Testis (tissue), 3 donors: ENCODE data around the gene LMNTD2. TPM values are rescaled to one million over a fixed set of nuclear protein-coding genes. Genes with fewer than 3 reads are reported as not detected.

ENCODE experiments used
- DNase-seq: peaks from one replicate; pipeline ENCODE4 v3.0.0-alpha.2; 2019
- H3K27ac ChIP-seq, 2 donors: fragments of 200-600 bp; sonication (generic); one replicate each; pipeline ENCODE4 v1.5.1; 2019
- H3K27me3 ChIP-seq: fragments of 200-600 bp; sonication (generic); one replicate; pipeline ENCODE4 v1.5.1; 2019
- H3K36me3 ChIP-seq: fragments of 200-600 bp; sonication (generic); one replicate; pipeline ENCODE4 v1.5.1; 2017; ENCODE audit warnings: low read depth; ENCODE audit errors: missing control alignments
- H3K4me1 ChIP-seq: fragments of 200-600 bp; sonication (generic); one replicate; pipeline ENCODE4 v1.5.1; 2019
- H3K4me3 ChIP-seq, 2 donors: fragments of 200-600 bp; sonication (generic); one replicate each; pipeline ENCODE4 v1.5.1; 2017 to 2019
- H3K9me3 ChIP-seq: fragments of 200-600 bp; sonication (generic); one replicate; pipeline ENCODE4 v1.5.1; 2017
- CTCF ChIP-seq, 3 experiments: fragments of 450-650 bp in 2 of 3; fragments of 200-600 bp in 1 of 3; sonication (generic) in 1 of 3; IDR thresholded peaks; one replicate each; pipeline ENCODE4 v1.5.1; 2016 to 2019; ENCODE audit warnings: antibody characterized with exemption in 3 of 3, mild to moderate bottlenecking in 2 of 3, moderate library complexity in 1 of 3
- POLR2A ChIP-seq: fragments of 450-650 bp; IDR thresholded peaks from one replicate; pipeline ENCODE4 v1.6.1; 2017; ENCODE audit warnings: antibody characterized with exemption, mild to moderate bottlenecking, moderate library complexity
- WGBS, 2 donors: methylation state at CpG; one replicate each; pipeline ENCODE4 v1.1.5; 2018; 5-methylcytosine and 5-hydroxymethylcytosine counted together
- intact Hi-C: fragments of 100-400 bp; cut with DNase I; formaldehyde crosslinking; loops from one replicate; pipeline ENCODE4 v1.15.1; 2023; ENCODE audit warnings: low total_unique reads
- polyA plus RNA-seq: library from polyadenylated mRNA; stranded (reverse); fragments of 350-450 nt; fragmentation: Illumina TruSeq; extraction: RNeasy Lipid Tissue Mini Kit (QIAGEN cat#74804); gene quantifications from one replicate; pipeline ENCODE4 v1.2.3, GENCODE V29; 2014; ENCODE audit warnings: low read depth, low replicate concordance; ENCODE audit not compliant: insufficient read depth
- total RNA-seq, 2 donors: library from RNA; depleted of rRNA; stranded (reverse); fragments of >200 nt; gene quantifications; one replicate each; pipeline ENCODE4 v1.2.3, GENCODE V29; 2016

Gene LMNTD2
- total and polyA plus RNA-seq, 3 donors from 2014 or later, result 26.1 to 59.9 (median 29.2) TPM

DNA sequence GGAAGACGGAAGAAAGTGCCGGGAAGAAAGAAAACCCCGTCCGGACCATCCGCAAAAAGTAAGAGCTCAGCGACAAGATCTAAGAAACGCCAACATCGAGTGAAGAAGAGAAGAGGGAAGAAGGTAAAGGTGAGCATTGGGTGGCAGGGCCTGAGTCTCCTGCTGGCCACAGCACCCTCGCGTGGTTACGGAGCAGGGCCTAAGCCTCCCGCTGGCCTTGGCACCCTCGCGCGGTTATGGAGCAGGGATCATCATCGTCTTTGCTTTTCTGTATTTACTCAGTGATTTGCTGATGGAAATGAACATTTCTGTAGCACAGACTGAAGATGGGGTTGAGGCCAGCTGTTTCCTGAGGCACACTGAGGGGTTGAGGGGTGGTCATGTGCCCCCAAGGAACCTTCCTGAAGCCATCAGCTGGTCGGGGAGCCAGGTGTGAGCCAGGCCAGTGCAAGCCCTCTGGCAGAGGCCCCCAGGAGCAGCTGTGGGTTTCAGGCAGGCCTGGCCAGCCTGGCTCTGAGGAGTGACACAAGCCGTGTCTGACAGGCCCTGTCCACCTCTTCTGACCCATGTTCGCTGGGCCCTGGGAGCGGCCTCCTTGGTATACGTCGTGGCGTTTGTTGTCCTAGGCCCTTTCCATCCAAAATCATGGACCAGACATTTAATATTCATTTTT lies 41.2 kb upstream of the LMNTD2 start:
- WGBS, 2 donors, result 93 to 94% methylated on average over 22 to 23 of the region's 23 CpGs

GRCh38 chr11:598005-598680 lies 37.6 kb upstream of the LMNTD2 start:
- TF ChIP-seq CTCF (IDR thresholded peaks at IDR 0.05) (no peak), POLR2A (no peak)
- Histone ChIP-seq H3K27me3 (no peaks in the 10 kb centered on the region), H3K27ac (no peak overlapping the region), H3K4me1 (no peaks in the 10 kb centered on the region), H3K9me3 (no peaks in the 10 kb centered on the region), H3K4me3 (no peak overlapping the region), H3K36me3 (no peaks in the 10 kb centered on the region)
- 90 to 96% methylated on average over 17 to 29 of the region's 30 CpGs for WGBS, 2 donors
- intact Hi-C loops, result no loop called here
- no peak for DNase-seq

More for the DNA sequence above, 41.2 kb upstream of the LMNTD2 start:
- intact Hi-C loops, result no loop called here
- DNase-seq, result no peak
- Histone ChIP-seq H3K27me3 (no peaks in the 10 kb centered on the region), H3K4me1 (peaks cover 4% of the 10 kb centered on the region), H3K4me3 (no peak overlapping the region), H3K27ac (no peak overlapping the region), H3K36me3 (no peaks in the 10 kb centered on the region), H3K9me3 (no peaks in the 10 kb centered on the region)
- TF ChIP-seq CTCF (IDR thresholded peaks at IDR 0.05) (no peak), POLR2A (no peak)

- TF ChIP-seq CTCF (IDR thresholded peaks at IDR 0.05) (no peak), POLR2A (no peak)
- Histone ChIP-seq H3K27me3 (no peaks in the 10 kb centered on the region), H3K36me3 (no peaks in the 10 kb centered on the region), H3K4me1 (no peaks in the 10 kb centered on the region), H3K9me3 (no peaks in the 10 kb centered on the region), H3K4me3 (no peak overlapping the region), H3K27ac (no peak overlapping the region)
- intact Hi-C loops, result no loop called here
- no peak for DNase-seq
- WGBS, 2 donors, result 89% methylated on average over 29 of the region's 29 CpGs; no CpG with 5 or more reads in 1 of the 2 donors
These were observed 36.7 kb upstream of the LMNTD2 start for GRCh38 chr11:597166-597725.

- Histone ChIP-seq H3K27ac (no peak overlapping the region), H3K36me3 (no peaks in the 10 kb centered on the region), H3K4me1 (no peaks in the 10 kb centered on the region), H3K9me3 (no peaks in the 10 kb centered on the region), H3K4me3 (no peak overlapping the region), H3K27me3 (no peaks in the 10 kb centered on the region)
- intact Hi-C loops, result no loop called here
- no peak for TF ChIP-seq CTCF (IDR thresholded peaks at IDR 0.05)
- TF ChIP-seq POLR2A, result no peak
- DNase-seq, result no peak
- 84 to 89% methylated on average over 9 to 10 of the region's 10 CpGs for WGBS, 2 donors
These were observed 35.8 kb upstream of the LMNTD2 start for GRCh38 chr11:596374-596773.
